ENCODE measurements around the gene ACYP2. TPM values are rescaled to one million over a fixed set of nuclear protein-coding genes. Genes with fewer than 3 reads are reported as not detected.

Gene ACYP2
- total RNA-seq, 1 donor from 2014 or later: 4.9 TPM

DNA sequence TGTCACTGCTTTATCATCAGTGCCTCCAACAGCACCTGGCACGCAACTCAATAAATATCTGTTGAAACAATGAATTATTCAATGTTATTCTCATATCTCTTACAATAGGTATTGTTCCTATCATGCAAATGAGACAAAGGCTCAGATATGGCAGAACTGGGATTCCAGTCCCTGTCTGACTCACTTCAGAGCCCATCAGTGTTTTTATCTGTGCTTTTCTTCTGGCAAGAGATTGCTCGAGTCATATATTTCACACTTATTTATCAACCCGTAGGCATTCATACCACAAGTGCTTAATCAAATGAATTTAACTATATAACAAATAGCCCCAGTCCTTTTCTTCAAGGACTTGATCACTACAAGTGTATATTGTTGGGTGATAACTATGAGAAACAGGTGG lies 217.0 kb downstream of the ACYP2 start:
- TF ChIP-seq CTCF (conservative IDR thresholded peaks at IDR 0.05; ENCODE audit: low read depth, low read length): no peak
- no peak overlapping the region for H3K4me3 ChIP-seq (ENCODE audit: low read depth, low read length)
- no peak for DNase-seq (ENCODE audit: low read depth)

- TF ChIP-seq CTCF (conservative IDR thresholded peaks at IDR 0.05; ENCODE audit: low read depth, low read length): no peak
- no peak for DNase-seq (ENCODE audit: low read depth)
- H3K4me3 ChIP-seq (ENCODE audit: low read depth, low read length): no peak overlapping the region
These were observed 220.9 kb downstream of the ACYP2 start for GRCh38 chr2:54336136-54336976.

GRCh38 chr2:54336977-54337255 lies 221.5 kb downstream of the ACYP2 start:
- no peak for DNase-seq (ENCODE audit: low read depth)
- H3K4me3 ChIP-seq (ENCODE audit: low read depth, low read length): no peak overlapping the region
- TF ChIP-seq CTCF (conservative IDR thresholded peaks at IDR 0.05; ENCODE audit: low read depth, low read length): no peak

GRCh38 chr2:54341656-54342055 lies 226.2 kb downstream of the ACYP2 start:
- no peak overlapping the region for H3K4me3 ChIP-seq (ENCODE audit: low read depth, low read length)
- peak; percentile 38 for TF ChIP-seq CTCF (conservative IDR thresholded peaks at IDR 0.05; ENCODE audit: low read depth, low read length)
- no peak for DNase-seq (ENCODE audit: low read depth)

DNA sequence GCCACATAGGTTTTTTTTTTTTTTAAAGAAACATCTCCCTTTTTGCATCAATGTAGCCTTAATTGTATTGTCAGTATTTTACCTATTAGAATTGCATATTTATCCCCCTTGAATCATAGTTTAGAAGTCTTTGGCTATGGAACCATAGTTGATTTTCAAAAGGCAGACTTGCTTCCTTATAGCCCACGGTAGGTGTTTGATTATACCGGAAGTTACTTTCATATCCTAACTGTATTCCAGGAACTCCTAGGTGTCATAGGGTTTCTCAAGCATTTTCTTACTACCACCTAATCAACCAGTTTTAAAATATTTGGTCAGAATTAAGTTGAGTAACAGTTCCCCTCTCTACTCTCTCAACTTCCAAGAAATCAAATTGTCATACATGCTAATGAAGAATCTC lies 227.2 kb downstream of the ACYP2 start:
- no peak overlapping the region for H3K4me3 ChIP-seq (ENCODE audit: low read depth, low read length)
- no peak for DNase-seq (ENCODE audit: low read depth)

DNA sequence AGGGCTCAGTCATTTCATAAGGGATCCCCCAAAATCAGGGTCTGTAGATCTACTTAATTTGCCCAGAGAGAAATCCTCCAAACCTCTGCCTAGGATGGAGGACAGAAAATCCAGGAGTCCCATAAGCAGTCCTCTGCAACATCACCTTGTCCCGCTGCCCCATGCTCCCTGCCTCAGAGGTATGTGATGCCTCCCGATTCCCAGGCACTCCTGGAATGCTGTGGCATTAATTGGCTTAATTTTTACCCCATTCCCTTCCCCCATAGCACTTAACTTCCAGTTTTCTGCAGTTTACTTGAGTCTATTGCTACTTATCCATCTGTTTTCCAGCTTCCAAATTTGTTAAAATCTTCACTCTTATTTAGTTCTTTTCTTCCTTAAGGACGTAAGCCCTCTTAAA lies 232.2 kb downstream of the ACYP2 start:
- no peak for TF ChIP-seq CTCF (conservative IDR thresholded peaks at IDR 0.05; ENCODE audit: low read depth, low read length)
- H3K4me3 ChIP-seq (ENCODE audit: low read depth, low read length): no peak overlapping the region
- DNase-seq (ENCODE audit: low read depth): no peak

More for the DNA sequence above, 227.2 kb downstream of the ACYP2 start:
- TF ChIP-seq CTCF (conservative IDR thresholded peaks at IDR 0.05; ENCODE audit: low read depth, low read length): no peak

- no peak overlapping the region for H3K4me3 ChIP-seq (ENCODE audit: low read depth, low read length)
- no peak for TF ChIP-seq CTCF (conservative IDR thresholded peaks at IDR 0.05; ENCODE audit: low read depth, low read length)
- no peak for DNase-seq (ENCODE audit: low read depth)
These were observed 233.2 kb downstream of the ACYP2 start for GRCh38 chr2:54348646-54349045.
